HepG2 (cell line): ENCODE measurements around the gene RAB23. TPM values are rescaled to one million over a fixed set of nuclear protein-coding genes. Genes with fewer than 3 reads are reported as not detected.

Source experiments
- CREM ChIP-seq, 2 experiments: sonication (generic) in 1 of 2; formaldehyde crosslinking in 1 of 2; IDR thresholded peaks; 2 replicates each; pipeline versions ENCODE4 v1.4.0 to v1.6.1; 2016 to 2020; ENCODE audit warnings: antibody characterized with exemption in 1 of 2, mild to moderate bottlenecking in 1 of 2, missing genetic modification reagents in 1 of 2
- ELF3 ChIP-seq: IDR thresholded peaks from 2 replicates; pipeline ENCODE4 v1.6.1; 2016; ENCODE audit warnings: missing genetic modification reagents, missing compliant biosample characterization
- FOXJ3 ChIP-seq: sonication (generic); formaldehyde crosslinking; IDR thresholded peaks from 2 replicates; pipeline ENCODE4 v1.4.0; 2020; ENCODE audit warnings: missing genetic modification reagents, mild to moderate bottlenecking, borderline replicate concordance
- MYC ChIP-seq: sonication (generic); formaldehyde crosslinking; IDR thresholded peaks from 2 replicates; pipeline ENCODE4 v1.9.0; 2021; ENCODE audit warnings: missing genetic modification reagents, borderline replicate concordance
- NCOA2 ChIP-seq: sonication (generic); formaldehyde crosslinking; IDR thresholded peaks from 2 replicates; pipeline ENCODE4 v1.8.0; 2022; ENCODE audit warnings: inconsistent platforms
- NFE2 ChIP-seq: sonication (generic); formaldehyde crosslinking; IDR thresholded peaks from 2 replicates; pipeline ENCODE4 v1.4.0; 2020; ENCODE audit warnings: missing genetic modification reagents
- PLSCR1 ChIP-seq: sonication (generic); formaldehyde crosslinking; IDR thresholded peaks from 2 replicates; pipeline ENCODE4 v1.5.0; 2020; ENCODE audit warnings: missing genetic modification reagents, mild to moderate bottlenecking, borderline replicate concordance
- PRDM15 ChIP-seq: sonication (generic); formaldehyde crosslinking; IDR thresholded peaks from 2 replicates; pipeline ENCODE4 v1.4.0; 2020; ENCODE audit warnings: missing genetic modification reagents
- SALL2 ChIP-seq: sonication (generic); formaldehyde crosslinking; IDR thresholded peaks from 2 replicates; pipeline ENCODE4 v1.8.1; 2023; ENCODE audit warnings: mild to moderate bottlenecking, missing genetic modification reagents, inconsistent platforms
- SMYD3 ChIP-seq: sonication (generic); formaldehyde crosslinking; IDR thresholded peaks from 2 replicates; pipeline ENCODE4 v1.8.1; 2023; ENCODE audit warnings: mild to moderate bottlenecking, missing genetic modification reagents
- SP5 ChIP-seq: IDR thresholded peaks from 2 replicates; pipeline ENCODE4 v1.6.1; 2016; ENCODE audit warnings: low read depth, borderline replicate concordance
- TBX3 ChIP-seq: fragments of 450-650 bp; IDR thresholded peaks from 2 replicates; pipeline ENCODE4 v1.6.1; 2017; ENCODE audit warnings: antibody characterized with exemption, mild to moderate bottlenecking, inconsistent platforms, borderline replicate concordance
- ZBTB26 ChIP-seq: IDR thresholded peaks from 2 replicates; pipeline ENCODE4 v1.6.1; 2016; ENCODE audit warnings: missing compliant biosample characterization, missing genetic modification reagents, borderline replicate concordance
- ZFP36 ChIP-seq: fragments of 150-350 bp; IDR thresholded peaks from 2 replicates; pipeline ENCODE4 v1.6.1; 2018; ENCODE audit warnings: borderline replicate concordance, low read length, low read depth; ENCODE audit not compliant: partially characterized antibody
- ZNF121 ChIP-seq: sonication (generic); formaldehyde crosslinking; IDR thresholded peaks from 2 replicates; pipeline ENCODE4 v1.5.0; 2020; ENCODE audit warnings: mild to moderate bottlenecking, missing genetic modification reagents
- ZNF337 ChIP-seq: sonication (generic); formaldehyde crosslinking; IDR thresholded peaks from 2 replicates; pipeline ENCODE4 v1.5.1; 2020; ENCODE audit warnings: missing genetic modification reagents, low read depth, mild to moderate bottlenecking, borderline replicate concordance
- ZNF354B ChIP-seq: sonication (generic); formaldehyde crosslinking; IDR thresholded peaks from 2 replicates; pipeline ENCODE4 v1.8.0; 2022; ENCODE audit warnings: mild to moderate bottlenecking, missing genetic modification reagents
- polyA plus RNA-seq, 8 experiments: library from polyadenylated mRNA; depleted of rRNA in 3 of 8; stranded (reverse) in 7 of 8; unstranded in 1 of 8; fragments of >200 nt; fragmentation: Illumina TruSeq in 4 of 8; extraction: Trizol in 4 of 8; gene quantifications; 2 replicates each; pipeline versions ENCODE4 v1.2.1 to v1.2.3, GENCODE V29; 2011 to 2016; ENCODE audit warnings: low read depth in 4 of 8, missing spikeins in 1 of 8, mixed read lengths in 1 of 8; ENCODE audit not compliant: insufficient read depth in 1 of 8
- total RNA-seq, 5 experiments: library from RNA; depleted of rRNA; stranded (reverse); fragments of >200 nt; fragmentation: Illumina TruSeq; extraction: Trizol; gene quantifications; 2 replicates each; pipeline ENCODE4 v1.2.3, GENCODE V29; 2016; ENCODE audit warnings: low read depth in 1 of 5
- TF ChIP-seq, protein P1 (sequence below): sonication (generic); formaldehyde crosslinking; conservative IDR thresholded peaks from 2 replicates; pipeline ENCODE4 v1.4.0; 2020; ENCODE audit warnings: missing genetic modification reagents
- TF ChIP-seq, protein P2 (sequence below): sonication (generic); formaldehyde crosslinking; IDR thresholded peaks from 2 replicates; pipeline ENCODE4 v1.4.0; 2020; ENCODE audit warnings: mild to moderate bottlenecking, low read depth, missing genetic modification reagents
- TF ChIP-seq, protein P3 (sequence below): sonication (generic); formaldehyde crosslinking; IDR thresholded peaks from 2 replicates; pipeline ENCODE4 v1.8.0; 2023; ENCODE audit warnings: mild to moderate bottlenecking, missing genetic modification reagents

The RAB23 gene
- total and polyA plus RNA-seq, 2 of the 13 experiments (the other 11 are each of a cell fraction or from before 2014, with no cell fraction given) = 5.5 to 16.4 TPM

DNA sequence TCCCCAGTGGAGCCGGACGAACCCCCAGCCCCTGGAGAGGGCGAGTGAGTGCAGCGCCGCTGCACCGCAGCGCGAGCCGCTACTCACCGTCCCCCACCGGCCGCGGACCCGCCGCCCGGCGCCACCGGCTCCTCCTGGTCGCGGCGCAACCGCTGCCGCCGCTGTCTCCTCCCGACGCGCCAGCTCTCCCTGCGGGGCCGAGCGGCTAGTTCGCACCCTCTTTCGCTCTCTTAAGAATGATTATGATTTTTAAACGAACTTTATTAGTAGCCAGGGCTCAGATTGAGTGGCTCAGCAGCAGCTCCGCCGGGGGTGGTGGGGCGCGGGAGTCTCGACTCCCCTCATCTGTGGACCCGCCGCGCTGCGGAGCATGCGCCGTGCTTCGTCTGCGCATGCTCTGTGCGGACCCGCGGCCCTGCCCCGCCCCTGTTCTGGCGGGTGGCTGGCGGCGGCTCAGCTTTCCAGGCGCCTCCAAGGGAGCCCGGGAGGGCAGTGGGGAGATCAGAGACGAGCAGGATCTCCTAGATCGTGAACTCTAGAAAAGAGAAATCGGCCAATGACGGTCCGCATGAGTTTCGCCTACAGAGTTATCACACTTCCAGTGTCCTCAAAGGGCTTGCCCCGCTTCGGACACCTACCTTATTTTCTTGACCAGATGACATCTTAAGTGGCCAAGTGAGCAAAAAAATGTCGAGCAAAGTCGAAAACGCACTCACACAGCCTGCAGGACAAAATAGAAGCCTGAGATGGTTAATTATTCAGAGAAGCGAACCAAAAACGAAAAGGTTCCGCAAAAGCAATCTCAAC lies at the start of gene RAB23 (continued):
- TF ChIP-seq, protein P1, sequence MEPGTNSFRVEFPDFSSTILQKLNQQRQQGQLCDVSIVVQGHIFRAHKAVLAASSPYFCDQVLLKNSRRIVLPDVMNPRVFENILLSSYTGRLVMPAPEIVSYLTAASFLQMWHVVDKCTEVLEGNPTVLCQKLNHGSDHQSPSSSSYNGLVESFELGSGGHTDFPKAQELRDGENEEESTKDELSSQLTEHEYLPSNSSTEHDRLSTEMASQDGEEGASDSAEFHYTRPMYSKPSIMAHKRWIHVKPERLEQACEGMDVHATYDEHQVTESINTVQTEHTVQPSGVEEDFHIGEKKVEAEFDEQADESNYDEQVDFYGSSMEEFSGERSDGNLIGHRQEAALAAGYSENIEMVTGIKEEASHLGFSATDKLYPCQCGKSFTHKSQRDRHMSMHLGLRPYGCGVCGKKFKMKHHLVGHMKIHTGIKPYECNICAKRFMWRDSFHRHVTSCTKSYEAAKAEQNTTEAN (CRISPR knock-in tag) = no peak
- peak; percentile 47; the same call in 1 of the 2 replicates for TF ChIP-seq FOXJ3 (CRISPR knock-in tag)
- TF ChIP-seq, protein P2, sequence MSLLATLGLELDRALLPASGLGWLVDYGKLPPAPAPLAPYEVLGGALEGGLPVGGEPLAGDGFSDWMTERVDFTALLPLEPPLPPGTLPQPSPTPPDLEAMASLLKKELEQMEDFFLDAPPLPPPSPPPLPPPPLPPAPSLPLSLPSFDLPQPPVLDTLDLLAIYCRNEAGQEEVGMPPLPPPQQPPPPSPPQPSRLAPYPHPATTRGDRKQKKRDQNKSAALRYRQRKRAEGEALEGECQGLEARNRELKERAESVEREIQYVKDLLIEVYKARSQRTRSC = no peak
- TF ChIP-seq ZBTB26 (CRISPR knock-in tag) = no peak; the same call in 1 of the 2 replicates
- TF ChIP-seq TBX3 = no peak
- TF ChIP-seq SP5 (CRISPR knock-in tag) = peak; percentile 47
- no peak for TF ChIP-seq CREM (IDR thresholded peaks at IDR 0.05)
- no peak for TF ChIP-seq CREM (CRISPR knock-in tag; IDR thresholded peaks at IDR 0.05)
- TF ChIP-seq ELF3 (CRISPR knock-in tag) = no peak
- TF ChIP-seq ZFP36 = no peak
- TF ChIP-seq MYC (CRISPR knock-in tag) = no peak
- no peak for TF ChIP-seq ZNF337 (CRISPR knock-in tag)
- peak; percentile 11; the same call in 1 of the 2 replicates for TF ChIP-seq NCOA2 (CRISPR knock-in tag)
- TF ChIP-seq SMYD3 (CRISPR knock-in tag) = no peak
- TF ChIP-seq ZNF121 (CRISPR knock-in tag) = no peak
- no peak for TF ChIP-seq NFE2 (CRISPR knock-in tag)
- TF ChIP-seq ZNF354B (CRISPR knock-in tag) = no peak
- no peak; the same call in 1 of the 2 replicates for TF ChIP-seq SALL2 (CRISPR knock-in tag)
- TF ChIP-seq, protein P3, sequence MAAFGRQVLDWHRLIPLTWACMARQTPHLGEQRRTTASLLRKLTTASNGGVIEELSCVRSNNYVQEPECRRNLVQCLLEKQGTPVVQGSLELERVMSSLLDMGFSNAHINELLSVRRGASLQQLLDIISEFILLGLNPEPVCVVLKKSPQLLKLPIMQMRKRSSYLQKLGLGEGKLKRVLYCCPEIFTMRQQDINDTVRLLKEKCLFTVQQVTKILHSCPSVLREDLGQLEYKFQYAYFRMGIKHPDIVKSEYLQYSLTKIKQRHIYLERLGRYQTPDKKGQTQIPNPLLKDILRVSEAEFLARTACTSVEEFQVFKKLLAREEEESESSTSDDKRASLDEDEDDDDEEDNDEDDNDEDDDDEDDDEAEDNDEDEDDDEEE (CRISPR knock-in tag) = no peak
- no peak for TF ChIP-seq PRDM15 (CRISPR knock-in tag)
- TF ChIP-seq PLSCR1 (CRISPR knock-in tag) = peak; percentile 84; the same call in 1 of the 2 replicates
